Endothelial cell of umbilical vein (primary cell): ENCODE results near the gene SLC35F3. TPM values are rescaled to one million over a fixed set of nuclear protein-coding genes. Genes with fewer than 3 reads are reported as not detected.

Source experiments
- BruUV-seq: library from RNA; stranded (reverse); fragments of 400-500 nt; replicated peaks from 2 replicates; lab custom pipeline; 2021; lab: Mats Ljungman, UMichigan
- CTCF ChIA-PET: fragments of 300-600, 350-600 bp; sonication (Branson Sonifier 250); formaldehyde crosslinking; loops from one replicate; lab custom pipeline; 2021; ENCODE audit warnings: antibody characterized with exemption, inconsistent platforms; lab: Charles Lee
- POLR2A ChIA-PET: fragments of 300-600, 350-600 bp; sonication (Branson Sonifier 250); formaldehyde crosslinking; loops from one replicate; lab custom pipeline; 2021; ENCODE audit warnings: antibody characterized with exemption, inconsistent platforms; lab: Charles Lee
- DNase-seq: peaks from one replicate; pipeline ENCODE4 v3.0.0-alpha.2; 2011; ENCODE audit warnings: low read depth, low spot score
- FAIRE-seq: peaks from 2 replicates; lab custom pipeline; 2011; peaks lifted over from hg19 to GRCh38; lab: Jason Lieb, UNC
- H2AFZ ChIP-seq: 2 replicates; pipeline ENCODE4 v1.6.0; 2012; ENCODE audit warnings: low read depth, low read length, control low read depth, inconsistent platforms
- H3K27ac ChIP-seq: 2 replicates; pipeline ENCODE4 v1.5.1; 2011; ENCODE audit warnings: low read depth, mild to moderate bottlenecking, control low read depth, low read length, moderate library complexity; ENCODE audit not compliant: insufficient read depth
- H3K27me3 ChIP-seq, 2 experiments: 2 replicates each; pipeline versions ENCODE4 v1.6.0 to v1.6.1; 2011; ENCODE audit warnings: low read length in 2 of 2, mixed read lengths in 1 of 2; ENCODE audit not compliant: control insufficient read depth in 2 of 2, insufficient read depth in 2 of 2
- H3K36me3 ChIP-seq, 2 experiments: 2 replicates in 1 of 2; 3 replicates in 1 of 2; pipeline ENCODE4 v1.5.1; 2011; ENCODE audit warnings: low read length in 2 of 2, mild to moderate bottlenecking in 1 of 2, moderate library complexity in 1 of 2; ENCODE audit not compliant: control insufficient read depth in 2 of 2, insufficient read depth in 2 of 2; ENCODE audit errors: extremely low read depth in 1 of 2
- H3K4me1 ChIP-seq: 3 replicates; pipeline ENCODE4 v1.5.1; 2011; ENCODE audit warnings: mild to moderate bottlenecking, low read length; ENCODE audit not compliant: control insufficient read depth, insufficient read depth; ENCODE audit errors: extremely low read depth
- H3K4me2 ChIP-seq: 2 replicates; pipeline ENCODE4 v1.6.1; 2011; ENCODE audit warnings: low read length, control low read depth, mixed read lengths; ENCODE audit not compliant: insufficient read depth
- H3K4me3 ChIP-seq, 3 experiments: fragments of 200-600 bp in 1 of 3; sonication (generic), shearing (Covaris generic) in 1 of 3; replicated peaks in 1 of 3; 2 replicates each; pipeline ENCODE4 v1.5.1; 2011 to 2016; ENCODE audit warnings: control low read depth in 3 of 3, low read length in 3 of 3, mild to moderate bottlenecking in 2 of 3, inconsistent platforms in 1 of 3, low read depth in 1 of 3, moderate library complexity in 1 of 3; ENCODE audit not compliant: insufficient read depth in 1 of 3
- H3K79me2 ChIP-seq: 2 replicates; pipeline ENCODE4 v1.6.0; 2012; ENCODE audit warnings: low read length, inconsistent platforms; ENCODE audit not compliant: control insufficient read depth, insufficient read depth
- H3K9ac ChIP-seq: replicated peaks from 2 replicates; pipeline ENCODE3; 2011; ENCODE audit warnings: low read length, control low read depth; ENCODE audit not compliant: insufficient read depth; ENCODE audit errors: extremely low read depth
- H3K9me1 ChIP-seq: replicated peaks from 3 replicates; pipeline ENCODE4 v1.6.0; 2011; ENCODE audit warnings: mild to moderate bottlenecking, low read length; ENCODE audit not compliant: control insufficient read depth, insufficient read depth; ENCODE audit errors: extremely low read depth
- H3K9me3 ChIP-seq: replicated peaks from 2 replicates; pipeline ENCODE4 v1.5.1; 2012; ENCODE audit warnings: low read length, inconsistent platforms; ENCODE audit not compliant: control insufficient read depth, insufficient read depth
- H4K20me1 ChIP-seq: replicated peaks from 2 replicates; pipeline ENCODE3; 2011; ENCODE audit warnings: mild to moderate bottlenecking, low read length; ENCODE audit not compliant: control insufficient read depth, insufficient read depth; ENCODE audit errors: extremely low read depth
- EZH2 ChIP-seq: IDR thresholded peaks from 2 replicates; pipeline ENCODE4 v1.6.1; 2012; ENCODE audit warnings: borderline replicate concordance, low read depth, mild to moderate bottlenecking, moderate library complexity, low read length, inconsistent platforms; ENCODE audit not compliant: severe bottlenecking
- GATA2 ChIP-seq: IDR thresholded peaks from 2 replicates; pipeline ENCODE4 v1.7.0; 2011; ENCODE audit warnings: low read depth, mild to moderate bottlenecking, moderate library complexity, mixed read lengths, low read length; ENCODE audit not compliant: insufficient read length, insufficient read depth
- JUN ChIP-seq: IDR thresholded peaks from 2 replicates; pipeline ENCODE4 v1.6.1; 2011; ENCODE audit warnings: borderline replicate concordance, low read depth; ENCODE audit not compliant: insufficient read length, insufficient read depth
- POLR2A ChIP-seq: IDR thresholded peaks from 2 replicates; pipeline ENCODE4 v1.6.1; 2012; ENCODE audit warnings: low read depth, mild to moderate bottlenecking, control low read depth, low read length
- POLR2AphosphoS5 ChIP-seq: IDR thresholded peaks from 2 replicates; pipeline ENCODE4 v1.6.1; 2012; ENCODE audit warnings: low read depth, mild to moderate bottlenecking, control low read depth, low read length, moderate library complexity; ENCODE audit not compliant: insufficient read depth
- dilution Hi-C: fragments of 300-500 bp; cut with MboI; formaldehyde crosslinking; loops from one replicate; pipeline ENCODE4 v1.15.0; 2019; ENCODE audit warnings: low sequenced_read_pairs; ENCODE audit not compliant: extremely low pct_ligation_motif_present
- intact Hi-C: fragments of 100-400 bp; cut with micrococcal nuclease; formaldehyde crosslinking; loops from one replicate; pipeline ENCODE4 v1.10.0; 2022
- polyA plus RNA-seq, 4 experiments: library from polyadenylated mRNA; depleted of rRNA in 3 of 4; stranded (reverse) in 3 of 4; unstranded in 1 of 4; fragments of >200 nt; gene quantifications; 2 replicates each; pipeline versions ENCODE4 v1.2.1 to v1.2.3, GENCODE V29; 2011 to 2012; ENCODE audit warnings: missing spikeins in 1 of 4
- total RNA-seq: library from RNA; stranded (reverse); gene quantifications from 2 replicates; pipeline ENCODE4 v1.2.3, GENCODE V29; 2021
- TF ChIP-seq, protein P1 (sequence below): IDR thresholded peaks from 2 replicates; pipeline ENCODE4 v1.6.1; 2011; ENCODE audit not compliant: insufficient read depth, insufficient read length

The SLC35F3 gene
- total and polyA plus RNA-seq, 2 donors (not counting 3 experiments of a cell fraction or from before 2014, with no cell fraction given), result not detected

DNA sequence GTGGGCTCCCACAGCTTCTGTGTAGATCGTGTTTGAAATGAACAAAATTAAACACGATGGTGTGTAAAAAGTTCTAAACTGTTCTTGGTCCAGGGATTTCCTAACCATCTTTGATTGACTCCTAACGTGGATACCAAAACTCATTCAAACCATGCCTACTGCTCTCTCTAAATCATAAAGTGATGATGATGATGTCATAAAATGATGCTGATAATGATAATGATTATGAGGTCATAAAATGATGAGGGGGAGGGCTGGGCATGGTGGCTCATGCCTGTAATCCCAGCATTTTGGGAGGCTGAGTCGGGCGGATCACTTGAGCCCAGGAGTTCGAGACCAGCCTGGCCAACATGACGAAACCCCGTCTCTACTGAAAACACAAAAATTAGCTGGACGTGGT lies 335.5 kb downstream of the SLC35F3 start:
- H3K79me2 ChIP-seq, result no peaks in the 10 kb centered on the region
- CTCF ChIA-PET, result no interaction called here
- no peak overlapping the region for H2AFZ ChIP-seq
- no peaks in the 10 kb centered on the region for H4K20me1 ChIP-seq
- dilution Hi-C loops, result no loop called here
- no peak for DNase-seq
- no peaks in the 10 kb centered on the region for H3K27me3 ChIP-seq
- H3K4me3 ChIP-seq, result no peak overlapping the region
- no peaks in the 10 kb centered on the region for H3K4me1 ChIP-seq
- intact Hi-C loops, result no loop called here
- TF ChIP-seq EZH2 (no peak), JUN (no peak), POLR2A (no peak)
- H3K9ac ChIP-seq, result no peak overlapping the region
- POLR2A ChIA-PET, result no interaction called here
- H3K9me1 ChIP-seq, result no peaks in the 10 kb centered on the region
- no peaks in the 10 kb centered on the region for H3K36me3 ChIP-seq
- BruUV-seq, result no TSS peak
- no peaks in the 10 kb centered on the region for H3K9me3 ChIP-seq
- no peak overlapping the region for H3K27ac ChIP-seq
- FAIRE-seq, result no peak
- no peak overlapping the region for H3K4me2 ChIP-seq

DNA sequence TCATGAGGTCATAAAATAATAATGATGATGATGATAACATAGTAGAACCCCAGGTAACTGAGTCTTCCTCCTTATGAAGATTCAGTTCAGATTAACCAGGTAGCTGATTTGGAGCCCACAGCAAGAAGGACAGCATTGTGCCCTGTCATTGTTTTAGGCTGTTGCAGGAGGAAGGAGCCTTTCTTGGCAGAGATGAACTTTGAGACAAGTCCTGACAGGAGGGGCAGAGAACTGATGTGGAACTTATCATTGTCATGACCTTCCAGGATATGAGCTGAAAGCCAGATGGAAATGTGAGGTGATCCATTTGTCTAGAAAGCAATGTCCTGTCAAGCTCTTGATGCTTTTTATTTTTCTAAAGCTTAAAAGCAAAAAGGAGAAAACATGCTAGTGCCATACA lies 336.2 kb downstream of the SLC35F3 start:
- H3K27me3 ChIP-seq, result no peaks in the 10 kb centered on the region
- FAIRE-seq (no peak), DNase-seq (no peak)
- no peak for TF ChIP-seq GATA2
- TF ChIP-seq, protein P1, sequence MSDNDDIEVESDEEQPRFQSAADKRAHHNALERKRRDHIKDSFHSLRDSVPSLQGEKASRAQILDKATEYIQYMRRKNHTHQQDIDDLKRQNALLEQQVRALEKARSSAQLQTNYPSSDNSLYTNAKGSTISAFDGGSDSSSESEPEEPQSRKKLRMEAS, result no peak
- TF ChIP-seq POLR2AphosphoS5, result no peak
- no peaks in the 10 kb centered on the region for H4K20me1 ChIP-seq
- ChIA-PET POLR2A (no interaction called here), CTCF (no interaction called here)
- no peaks in the 10 kb centered on the region for H3K36me3 ChIP-seq
- dilution Hi-C loops (no loop called here), intact Hi-C loops (no loop called here)
- no peak overlapping the region for H3K4me3 ChIP-seq
- no peaks in the 10 kb centered on the region for H3K9me3 ChIP-seq
- no peak overlapping the region for H3K4me2 ChIP-seq
- no TSS peak for BruUV-seq
- H3K4me1 ChIP-seq, result no peaks in the 10 kb centered on the region
- H3K9me1 ChIP-seq, result no peaks in the 10 kb centered on the region
- no peak overlapping the region for H3K9ac ChIP-seq
- no peaks in the 10 kb centered on the region for H3K79me2 ChIP-seq
- no peak overlapping the region for H3K27ac ChIP-seq
- H2AFZ ChIP-seq, result no peak overlapping the region
